ENCODE measurements around the gene GCN1.

GCN1 gene

GRCh38 chr12:120227233-120228040 is 32.9 kb upstream of the GCN1 start:
- DNase-seq (ENCODE audit: low spot score in 2 of 2) (no peak), ATAC-seq (replicated peaks; ENCODE audit: extremely low read depth, poor library complexity, severe bottlenecking) (no peak)
- H3K36me3 Mint-ChIP-seq (ENCODE audit: insufficient read depth): peaks cover 30% of the 10 kb centered on the region
- no peaks in the 10 kb centered on the region for H3K9me3 Mint-ChIP-seq
- peak overlapping the region; percentile 70 for H3K4me3 Mint-ChIP-seq
- peak overlapping the region; percentile 65 for H3K27ac Mint-ChIP-seq (ENCODE audit: low read depth)
- peaks cover 75% of the 10 kb centered on the region for H3K4me1 Mint-ChIP-seq
- no peaks in the 10 kb centered on the region for H3K27me3 Mint-ChIP-seq

GRCh38 chr12:120225852-120226640 is 31.5 kb upstream of the GCN1 start:
- no peaks in the 10 kb centered on the region for H3K27me3 Mint-ChIP-seq
- no peaks in the 10 kb centered on the region for H3K9me3 Mint-ChIP-seq
- no peak overlapping the region for H3K4me3 Mint-ChIP-seq
- H3K36me3 Mint-ChIP-seq (ENCODE audit: insufficient read depth): peaks cover 30% of the 10 kb centered on the region
- ATAC-seq (replicated peaks; ENCODE audit: extremely low read depth, poor library complexity, severe bottlenecking): no peak
- DNase-seq (ENCODE audit: low spot score in 2 of 2): no peak
- peaks cover 61% of the 10 kb centered on the region for H3K4me1 Mint-ChIP-seq
- peak overlapping the region; percentile 62 for H3K27ac Mint-ChIP-seq (ENCODE audit: low read depth)

- Mint-ChIP-seq H3K4me3 (no peak overlapping the region), H3K27me3 (no peaks in the 10 kb centered on the region), H3K36me3 (ENCODE audit: insufficient read depth) (peaks cover 36% of the 10 kb centered on the region), H3K9me3 (no peaks in the 10 kb centered on the region), H3K27ac (ENCODE audit: low read depth) (no peak overlapping the region), H3K4me1 (peaks cover 56% of the 10 kb centered on the region)
- ATAC-seq (replicated peaks; ENCODE audit: extremely low read depth, poor library complexity, severe bottlenecking): no peak
- no peak for DNase-seq (ENCODE audit: low spot score in 2 of 2)
These were observed 30.7 kb upstream of the GCN1 start for GRCh38 chr12:120225200-120225558.

- ATAC-seq (replicated peaks; ENCODE audit: extremely low read depth, poor library complexity, severe bottlenecking) (no peak), DNase-seq (ENCODE audit: low spot score in 2 of 2) (no peak)
- Mint-ChIP-seq H3K27ac (ENCODE audit: low read depth) (no peak overlapping the region), H3K4me1 (peaks cover 50% of the 10 kb centered on the region), H3K27me3 (no peaks in the 10 kb centered on the region), H3K36me3 (ENCODE audit: insufficient read depth) (peaks cover 39% of the 10 kb centered on the region), H3K4me3 (no peak overlapping the region), H3K9me3 (no peaks in the 10 kb centered on the region)
These were observed 30.0 kb upstream of the GCN1 start for GRCh38 chr12:120224304-120225199.

GRCh38 chr12:120223458-120224303 is 29.2 kb upstream of the GCN1 start:
- Mint-ChIP-seq H3K27me3 (no peaks in the 10 kb centered on the region), H3K27ac (ENCODE audit: low read depth) (peak overlapping the region; percentile 88), H3K36me3 (ENCODE audit: insufficient read depth) (peaks cover 40% of the 10 kb centered on the region), H3K4me1 (peaks cover 42% of the 10 kb centered on the region), H3K9me3 (no peaks in the 10 kb centered on the region), H3K4me3 (no peak overlapping the region)
- ATAC-seq (replicated peaks; ENCODE audit: extremely low read depth, poor library complexity, severe bottlenecking): no peak
- DNase-seq (ENCODE audit: low spot score in 2 of 2): no peak

- ATAC-seq (replicated peaks; ENCODE audit: extremely low read depth, poor library complexity, severe bottlenecking) (no peak), DNase-seq (ENCODE audit: low spot score in 2 of 2) (no peak)
- Mint-ChIP-seq H3K9me3 (no peaks in the 10 kb centered on the region), H3K4me1 (peaks cover 29% of the 10 kb centered on the region), H3K27me3 (no peaks in the 10 kb centered on the region), H3K4me3 (no peak overlapping the region), H3K36me3 (ENCODE audit: insufficient read depth) (peaks cover 47% of the 10 kb centered on the region), H3K27ac (ENCODE audit: low read depth) (peak overlapping the region; percentile 88)
These were observed 27.8 kb upstream of the GCN1 start for GRCh38 chr12:120222288-120222832.

GRCh38 chr12:120221576-120221900 is 27.0 kb upstream of the GCN1 start:
- Mint-ChIP-seq H3K9me3 (no peaks in the 10 kb centered on the region), H3K27ac (ENCODE audit: low read depth) (no peak overlapping the region), H3K4me3 (no peak overlapping the region), H3K36me3 (ENCODE audit: insufficient read depth) (peaks cover 48% of the 10 kb centered on the region), H3K4me1 (peaks cover 25% of the 10 kb centered on the region), H3K27me3 (no peaks in the 10 kb centered on the region)
- DNase-seq (ENCODE audit: low spot score in 2 of 2) (no peak), ATAC-seq (replicated peaks; ENCODE audit: extremely low read depth, poor library complexity, severe bottlenecking) (no peak)

- DNase-seq (ENCODE audit: low spot score in 2 of 2) (no peak), ATAC-seq (replicated peaks; ENCODE audit: extremely low read depth, poor library complexity, severe bottlenecking) (no peak)
- no peak overlapping the region for H3K27ac Mint-ChIP-seq (ENCODE audit: low read depth)
- H3K36me3 Mint-ChIP-seq (ENCODE audit: insufficient read depth): peaks cover 50% of the 10 kb centered on the region
- H3K4me1 Mint-ChIP-seq: peaks cover 20% of the 10 kb centered on the region
- H3K4me3 Mint-ChIP-seq: no peak overlapping the region
- no peaks in the 10 kb centered on the region for H3K27me3 Mint-ChIP-seq
- no peaks in the 10 kb centered on the region for H3K9me3 Mint-ChIP-seq
These were observed 26.5 kb upstream of the GCN1 start for GRCh38 chr12:120220838-120221575.

- no peaks in the 10 kb centered on the region for H3K27me3 Mint-ChIP-seq
- peaks cover 62% of the 10 kb centered on the region for H3K36me3 Mint-ChIP-seq (ENCODE audit: insufficient read depth)
- ATAC-seq (replicated peaks; ENCODE audit: extremely low read depth, poor library complexity, severe bottlenecking): no peak
These were observed 24.4 kb upstream of the GCN1 start for GRCh38 chr12:120218680-120219606.

GRCh38 chr12:120216742-120217605 is 22.5 kb upstream of the GCN1 start:
- no peak for DNase-seq (ENCODE audit: low spot score in 2 of 2)
- Mint-ChIP-seq H3K9me3 (no peaks in the 10 kb centered on the region), H3K27me3 (no peaks in the 10 kb centered on the region), H3K27ac (ENCODE audit: low read depth) (no peak overlapping the region), H3K36me3 (ENCODE audit: insufficient read depth) (peaks cover 56% of the 10 kb centered on the region), H3K4me1 (no peaks in the 10 kb centered on the region), H3K4me3 (no peak overlapping the region)
- no peak for ATAC-seq (replicated peaks; ENCODE audit: extremely low read depth, poor library complexity, severe bottlenecking)

More at GRCh38 chr12:120218680-120219606, 24.4 kb upstream of the GCN1 start:
- Mint-ChIP-seq H3K9me3 (no peaks in the 10 kb centered on the region), H3K4me3 (no peak overlapping the region), H3K27ac (ENCODE audit: low read depth) (no peak overlapping the region), H3K4me1 (peaks cover 7% of the 10 kb centered on the region)
- DNase-seq (ENCODE audit: low spot score in 2 of 2): no peak

Data from central memory CD8-positive, alpha-beta T cell (primary cell).